LNCaP clone FGC (cell line): Measurements from ENCODE around the gene ZFP57.

Experiments
- DNase-seq: peaks from one replicate; pipeline ENCODE4 v3.0.0-alpha.2; 2011; ENCODE audit warnings: low read depth
- H3K4me3 ChIP-seq: 2 replicates; pipeline ENCODE4 v1.5.1; 2011; ENCODE audit warnings: mild to moderate bottlenecking, low read depth, low read length, control low read depth
- TF ChIP-seq, protein P1 (sequence below): IDR thresholded peaks from 2 replicates; pipeline ENCODE4 v1.5.1; 2012; ENCODE audit warnings: mild to moderate bottlenecking; ENCODE audit not compliant: control insufficient read depth, insufficient read depth; ENCODE audit errors: extremely low read depth

ZFP57 gene

DNA sequence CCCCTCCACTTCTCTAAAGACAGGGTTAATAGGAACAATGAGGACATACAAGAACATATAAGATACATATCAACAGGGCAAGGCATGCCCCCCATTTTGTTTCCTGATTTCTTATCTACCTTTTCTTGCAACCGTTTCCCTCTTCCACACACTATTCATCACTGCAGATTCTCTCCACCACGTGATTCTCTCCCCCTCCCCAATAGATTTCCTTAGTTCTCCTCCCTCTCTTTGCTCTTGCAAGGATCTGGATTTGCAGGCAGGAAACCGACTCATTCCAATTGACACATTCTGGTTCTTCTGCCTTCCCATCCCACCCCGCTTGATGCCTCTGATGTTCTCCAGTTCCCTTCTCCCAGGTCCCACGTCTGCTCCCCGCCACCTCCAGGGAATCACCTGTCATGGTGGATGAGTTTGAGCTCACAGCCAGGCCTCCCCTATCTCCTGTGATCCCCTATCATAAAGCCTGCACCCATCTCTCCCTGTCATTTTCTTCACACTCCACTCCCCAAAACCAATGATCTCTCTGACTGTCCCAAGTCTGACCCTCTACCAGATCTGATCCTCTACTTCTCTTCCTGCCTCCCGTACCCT is 55.5 kb downstream of the ZFP57 start:
- TF ChIP-seq, protein P1, sequence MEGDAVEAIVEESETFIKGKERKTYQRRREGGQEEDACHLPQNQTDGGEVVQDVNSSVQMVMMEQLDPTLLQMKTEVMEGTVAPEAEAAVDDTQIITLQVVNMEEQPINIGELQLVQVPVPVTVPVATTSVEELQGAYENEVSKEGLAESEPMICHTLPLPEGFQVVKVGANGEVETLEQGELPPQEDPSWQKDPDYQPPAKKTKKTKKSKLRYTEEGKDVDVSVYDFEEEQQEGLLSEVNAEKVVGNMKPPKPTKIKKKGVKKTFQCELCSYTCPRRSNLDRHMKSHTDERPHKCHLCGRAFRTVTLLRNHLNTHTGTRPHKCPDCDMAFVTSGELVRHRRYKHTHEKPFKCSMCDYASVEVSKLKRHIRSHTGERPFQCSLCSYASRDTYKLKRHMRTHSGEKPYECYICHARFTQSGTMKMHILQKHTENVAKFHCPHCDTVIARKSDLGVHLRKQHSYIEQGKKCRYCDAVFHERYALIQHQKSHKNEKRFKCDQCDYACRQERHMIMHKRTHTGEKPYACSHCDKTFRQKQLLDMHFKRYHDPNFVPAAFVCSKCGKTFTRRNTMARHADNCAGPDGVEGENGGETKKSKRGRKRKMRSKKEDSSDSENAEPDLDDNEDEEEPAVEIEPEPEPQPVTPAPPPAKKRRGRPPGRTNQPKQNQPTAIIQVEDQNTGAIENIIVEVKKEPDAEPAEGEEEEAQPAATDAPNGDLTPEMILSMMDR, result no peak
- DNase-seq, result no peak
- H3K4me3 ChIP-seq, result no peak overlapping the region

- no peak for DNase-seq
- TF ChIP-seq, protein P1, result no peak
- no peak overlapping the region for H3K4me3 ChIP-seq
These were observed 56.4 kb downstream of the ZFP57 start for GRCh38 chr6:29624520-29624961.
